Tibial nerve (tissue), 4 donors: Measurements from ENCODE around the gene MRPS18B. TPM values are rescaled to one million over a fixed set of nuclear protein-coding genes. Genes with fewer than 3 reads are reported as not detected.
A peak's percentile ranks its signal among the peaks of the same experiment; 100 is the strongest.
"Not testable (repeated sequence)": the region's sequence is repeated elsewhere in the genome, so short reads cannot be mapped to it uniquely, and the experiment has no call there.

Source experiments
- DNase-seq, 2 donors: peaks; one replicate each; pipeline ENCODE4 v3.0.0-alpha.2; 2019; ENCODE audit warnings: low spot score in 2 of 2
- H3K27ac ChIP-seq, 4 donors: fragments of 200-600 bp; sonication (generic) in 3 of 4; one replicate each; pipeline ENCODE4 v1.5.1; 2017 to 2019; ENCODE audit warnings: mild to moderate bottlenecking in 1 of 4
- H3K27me3 ChIP-seq, 2 donors: fragments of 200-600 bp; sonication (generic) in 1 of 2; one replicate each; pipeline versions ENCODE4 v1.5.1 to v1.6.0; 2017 to 2019
- H3K36me3 ChIP-seq, 3 donors: fragments of 200-600 bp; sonication (generic); one replicate each; pipeline ENCODE4 v1.5.1; 2018 to 2019
- H3K4me1 ChIP-seq, 4 donors: fragments of 200-600 bp; sonication (generic) in 3 of 4; one replicate each; pipeline ENCODE4 v1.5.1; 2017 to 2019
- H3K4me3 ChIP-seq, 4 donors: fragments of 200-600 bp; sonication (generic) in 3 of 4; one replicate each; pipeline ENCODE4 v1.5.1; 2017 to 2019; ENCODE audit warnings: mild to moderate bottlenecking in 1 of 4, moderate library complexity in 1 of 4
- H3K9me3 ChIP-seq, 4 donors: fragments of 200-600 bp; sonication (generic) in 3 of 4; one replicate each; pipeline ENCODE4 v1.5.1; 2017 to 2019
- CTCF ChIP-seq, 5 experiments: fragments of 200-600 bp in 3 of 5; fragments of 450-650 bp in 2 of 5; sonication (generic) in 3 of 5; IDR thresholded peaks; one replicate each; pipeline ENCODE4 v1.5.1; 2016 to 2019; ENCODE audit warnings: antibody characterized with exemption in 5 of 5, mild to moderate bottlenecking in 3 of 5, moderate library complexity in 2 of 5
- EP300 ChIP-seq, 2 donors: sonication (generic); formaldehyde crosslinking; IDR thresholded peaks; one replicate each; pipeline ENCODE4 v1.6.1; 2017; ENCODE audit warnings: antibody characterized with exemption in 2 of 2, mild to moderate bottlenecking in 1 of 2
- POLR2A ChIP-seq, 2 donors: fragments of 450-650 bp; IDR thresholded peaks; one replicate each; pipeline ENCODE4 v1.6.1; 2017; ENCODE audit warnings: antibody characterized with exemption in 2 of 2, mild to moderate bottlenecking in 2 of 2, moderate library complexity in 2 of 2
- WGBS, 2 donors: methylation state at CpG; one replicate each; pipeline ENCODE4 v1.1.5; 2018; 5-methylcytosine and 5-hydroxymethylcytosine counted together
- small RNA-seq: library from RNA; depleted of rRNA; stranded (forward); fragments of <200 nt; gene quantifications from one replicate; pipeline ENCODE3, GENCODE V24; 2016
- total RNA-seq, 4 donors: library from RNA; depleted of rRNA; stranded (reverse); fragments of >200 nt; gene quantifications; one replicate each; pipeline ENCODE4 v1.1.0, GENCODE V29; 2016

The MRPS18B gene
- total RNA-seq, 4 donors from 2014 or later, result 36.9 to 67.7 (median 50.3) TPM

DNA sequence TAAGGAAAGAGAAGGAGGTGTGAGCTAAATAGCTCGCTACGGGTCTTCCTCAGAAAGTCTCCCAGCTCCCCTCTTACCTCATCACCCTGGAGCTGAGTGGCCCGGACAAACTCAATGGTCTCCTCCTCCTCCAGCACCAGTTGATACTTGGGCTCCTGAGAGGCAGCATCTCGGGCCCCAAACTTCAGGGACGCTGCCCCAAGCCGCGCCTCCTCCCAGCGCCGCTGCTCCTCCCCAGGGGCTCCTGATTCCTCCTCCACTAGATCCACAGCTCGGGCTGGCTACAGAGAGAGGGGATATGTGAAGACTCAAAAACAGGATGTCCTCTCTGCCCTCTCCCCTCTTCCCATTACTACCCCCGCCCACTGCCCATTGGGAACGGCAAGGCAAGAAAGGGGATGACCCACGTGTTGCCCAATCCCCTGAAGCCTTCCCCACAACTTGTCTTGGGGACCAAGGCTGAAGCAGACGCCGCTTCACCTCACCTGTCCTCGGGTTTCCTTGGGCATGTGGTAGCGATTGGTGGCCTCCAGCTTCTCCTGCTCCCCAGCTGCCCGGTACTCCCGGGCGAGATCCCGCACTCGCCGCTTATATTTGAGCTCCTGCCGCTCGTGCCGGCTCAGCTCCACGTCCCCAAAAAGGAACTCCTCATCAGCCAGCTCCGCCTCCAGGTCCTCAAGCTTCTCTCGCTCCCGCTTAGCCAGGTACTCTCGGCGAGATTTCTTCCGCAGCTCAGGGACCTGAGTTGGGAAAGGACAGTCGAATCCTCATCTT is 47.5 kb downstream of the MRPS18B start:
- no peak overlapping the region for H3K27ac ChIP-seq
- H3K36me3 ChIP-seq, result peaks cover 4 to 100% (median 31%) of the 10 kb centered on the region in 3 donors
- WGBS, 2 donors, result 91 to 92% methylated on average over 34 of the region's 34 CpGs
- H3K4me3 ChIP-seq, result no peak overlapping the region
- no peak for TF ChIP-seq POLR2A (IDR thresholded peaks at IDR 0.05)
- TF ChIP-seq EP300 (IDR thresholded peaks at IDR 0.05), result no peak
- no peak for TF ChIP-seq CTCF (IDR thresholded peaks at IDR 0.05)
- H3K27me3 ChIP-seq, result no peaks in the 10 kb centered on the region
- peaks cover 0 to 1% (median 0%) of the 10 kb centered on the region in 4 donors for H3K4me1 ChIP-seq
- no peak for DNase-seq
- H3K9me3 ChIP-seq, result no peaks in the 10 kb centered on the region

DNA sequence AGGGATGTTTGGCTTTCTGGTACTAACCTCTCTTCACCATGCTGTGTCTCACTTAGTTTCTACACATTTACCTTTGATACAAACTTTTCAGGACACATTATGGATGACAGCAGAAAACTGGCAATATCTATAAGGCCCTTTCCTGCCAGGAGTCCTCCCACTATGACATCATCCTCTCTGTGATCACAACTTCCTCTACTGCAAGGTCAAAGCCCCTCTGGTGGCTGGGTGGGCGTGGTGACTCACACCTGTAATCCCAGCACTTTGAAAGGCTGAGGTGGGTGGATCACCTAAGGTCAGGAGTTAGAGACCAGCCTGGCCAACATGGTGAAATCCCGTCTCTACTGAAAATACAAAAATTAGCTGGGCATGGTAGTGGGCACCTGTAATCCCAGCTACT is 48.7 kb downstream of the MRPS18B start:
- WGBS, 2 donors, result 80 to 81% methylated on average over 2 of the region's 2 CpGs
- Histone ChIP-seq H3K36me3 (peaks cover 4 to 98% (median 31%) of the 10 kb centered on the region in 3 donors), H3K4me1 (peaks cover 0 to 12% (median 2%) of the 10 kb centered on the region in 4 donors)
- H3K27ac ChIP-seq, H3K4me3 ChIP-seq, DNase-seq, H3K9me3 ChIP-seq, H3K27me3 ChIP-seq: not testable (repeated sequence)

DNA sequence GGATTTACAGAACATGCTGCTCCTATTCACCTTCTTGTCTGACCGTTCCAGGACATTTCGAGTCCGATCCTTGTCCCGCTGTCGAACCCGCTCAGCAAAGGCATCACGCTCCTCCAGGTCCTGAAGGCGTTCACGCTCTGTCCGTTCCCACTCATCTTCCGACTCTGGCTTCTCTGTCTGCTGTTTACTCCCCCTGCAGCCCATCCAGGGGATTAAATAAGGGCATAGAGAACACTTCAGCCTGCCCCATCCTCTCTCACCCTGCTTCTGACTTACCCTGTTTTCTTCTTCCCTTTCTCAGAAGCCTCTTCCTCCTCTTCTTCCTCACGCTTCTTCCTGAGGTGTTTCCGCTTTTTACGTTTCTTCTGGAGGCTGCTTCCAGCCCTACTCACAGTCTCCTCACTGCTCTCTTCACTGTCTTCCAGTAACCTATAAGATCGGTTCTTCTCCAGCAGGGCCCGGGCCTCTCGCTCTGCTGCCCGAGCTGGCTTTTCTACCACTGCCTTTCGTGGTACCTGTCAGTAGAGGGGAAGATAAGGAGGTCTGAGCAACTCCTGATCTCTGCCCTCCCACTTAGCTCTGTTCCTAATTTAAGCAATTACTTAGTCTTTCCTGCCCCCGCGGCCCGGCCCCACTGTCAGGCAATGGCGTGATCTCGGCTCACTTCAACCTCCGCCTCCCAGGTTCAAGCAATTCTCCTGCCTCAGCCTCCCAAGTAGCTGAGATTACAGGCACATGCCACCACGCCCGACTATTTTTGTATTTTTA is 53.3 kb downstream of the MRPS18B start:
- Histone ChIP-seq H3K36me3 (peaks cover 0 to 58% (median 12%) of the 10 kb centered on the region in 3 donors), H3K27ac (no peak overlapping the region), H3K4me1 (peaks cover 0 to 30% (median 10%) of the 10 kb centered on the region in 4 donors), H3K4me3 (no peak overlapping the region), H3K27me3 (no peaks in the 10 kb centered on the region), H3K9me3 (no peaks in the 10 kb centered on the region)
- no peak for TF ChIP-seq POLR2A (IDR thresholded peaks at IDR 0.05)
- TF ChIP-seq EP300 (IDR thresholded peaks at IDR 0.05), result no peak
- no peak for TF ChIP-seq CTCF (IDR thresholded peaks at IDR 0.05)
- WGBS, 2 donors, result 85 to 86% methylated on average over 27 of the region's 27 CpGs
- no peak for DNase-seq

DNA sequence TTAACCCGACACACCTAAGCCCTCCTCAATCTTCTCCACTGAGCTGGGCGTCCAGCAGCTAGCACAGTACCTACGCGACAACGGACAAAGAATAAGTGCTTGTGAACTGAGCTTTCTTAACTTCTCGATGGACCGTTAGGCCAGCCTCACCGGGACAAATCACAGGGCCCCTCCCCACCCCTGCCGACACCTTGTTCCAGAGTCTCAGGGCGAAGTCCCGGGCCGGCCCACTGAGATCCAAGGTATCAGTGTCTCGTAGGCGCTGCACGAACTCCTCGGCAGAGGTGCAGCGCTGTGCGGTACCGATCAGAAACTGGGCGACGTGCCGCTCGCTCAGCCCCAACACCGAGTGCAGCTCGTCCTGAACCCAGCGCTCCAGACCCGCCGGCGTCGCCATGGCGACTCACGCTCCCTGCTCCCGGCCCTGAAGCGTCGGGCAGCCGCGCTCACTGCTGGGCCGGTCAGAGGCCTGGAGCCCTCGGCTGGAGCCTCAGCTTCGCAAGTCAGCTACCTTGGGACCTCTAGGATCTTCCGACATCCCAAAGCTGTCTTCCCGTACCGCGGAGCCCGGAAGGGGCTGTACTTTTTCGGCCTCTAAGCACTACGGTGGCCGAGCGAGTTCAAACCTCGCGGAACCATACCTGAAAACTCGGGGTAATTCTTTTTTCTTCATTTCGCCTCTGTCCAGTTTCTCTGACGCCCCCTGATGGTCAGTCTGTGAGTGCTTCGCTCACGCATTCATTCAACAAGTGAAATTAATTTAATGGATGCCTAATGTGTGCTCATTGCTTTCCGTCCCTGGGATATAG is 55.0 kb downstream of the MRPS18B start, which contains the start of gene DHX16:
TSS of gene DHX16 (minus strand) at position 562 of the 809 bp plus-strand sequence. CDS start at position 397, 165 bp downstream.
- TF ChIP-seq POLR2A (IDR thresholded peaks at IDR 0.05) (peak in 1 of 2 donors; percentile 17), EP300 (IDR thresholded peaks at IDR 0.05) (peak; percentile 85 to 94), CTCF (IDR thresholded peaks at IDR 0.05) (peak; percentile 58 to 92 (median 84))
- Histone ChIP-seq H3K27ac (peak within 1 kb of the TSS; percentile 57 to 85 (median 74)), H3K9me3 (no peaks in the 10 kb centered on the region), H3K4me3 (peak within 1 kb of the TSS; percentile 73 to 87 (median 78)), H3K4me1 (peaks cover 0 to 30% (median 10%) of the 10 kb centered on the region in 4 donors), H3K36me3 (peaks cover 2 to 58% (median 25%) of the 10 kb centered on the region in 3 donors), H3K27me3 (no peaks in the 10 kb centered on the region)
- WGBS, 2 donors, result 1% methylated on average over 31 to 36 of the region's 57 CpGs
- DNase-seq, result peak; percentile 95 to 100

Small RNAs within 50 kb of the gene (small RNA-seq; reads per million reads assigned to genes)
- 4.1 reads per million, percentile 81 among the genes with 10 or more reads in this experiment for gene MIR877

Other genes starting within 250 kb of the MRPS18B start
- gene HLA-E, start 128.3 kb upstream of the MRPS18B start, total RNA-seq, result 100 to 1,000 TPM; 483 to 900 (median 631) TPM
- gene GNL1, start 61.4 kb upstream of the MRPS18B start, total RNA-seq, result 10 to 100 TPM; 38.1 to 45.2 (median 44.3) TPM
- 10 to 100 TPM in 1 of 4 donors, 1 to 10 TPM in 3; 8.0 to 10.3 (median 8.8) TPM for gene PRR3, start 60.5 kb upstream of the MRPS18B start, total RNA-seq
- 10 to 100 TPM; 31.4 to 64.5 (median 36.9) TPM for gene ABCF1, start 46.4 kb upstream of the MRPS18B start, total RNA-seq
- gene PPP1R10, start 597 bp upstream of the MRPS18B start, total RNA-seq, result 10 to 100 TPM; 29.4 to 48.6 (median 39.3) TPM
- 10 to 100 TPM in 1 of 4 donors, 1 to 10 TPM in 3; 5.5 to 18.0 (median 7.7) TPM for gene ATAT1, start 9.0 kb downstream of the MRPS18B start, total RNA-seq
- gene C6orf136, start 29.3 kb downstream of the MRPS18B start, total RNA-seq, result 10 to 100 TPM; 13.5 to 21.4 (median 20.7) TPM
- 10 to 100 TPM; 22.7 to 40.2 (median 29.2) TPM for gene DHX16, start 55.2 kb downstream of the MRPS18B start, total RNA-seq
- 10 to 100 TPM; 26.6 to 48.0 (median 35.5) TPM for gene PPP1R18, start 68.8 kb downstream of the MRPS18B start, total RNA-seq
- gene NRM, start 73.1 kb downstream of the MRPS18B start, total RNA-seq, result 10 to 100 TPM in 1 of 4 donors, 1 to 10 TPM in 3; 6.0 to 13.3 (median 6.9) TPM
- 10 to 100 TPM; 21.3 to 36.0 (median 26.2) TPM for gene MDC1, start 99.4 kb downstream of the MRPS18B start, total RNA-seq
- gene TUBB, start 102.5 kb downstream of the MRPS18B start, total RNA-seq, result 100 to 1,000 TPM; 152 to 218 (median 207) TPM
- 100 to 1,000 TPM in 1 of 4 donors, 10 to 100 TPM in 3; 83.1 to 157 (median 94.6) TPM for gene FLOT1, start 124.8 kb downstream of the MRPS18B start, total RNA-seq
- gene IER3, start 126.7 kb downstream of the MRPS18B start, total RNA-seq, result 10 to 100 TPM in 1 of 4 donors, 1 to 10 TPM in 3; 4.5 to 15.3 (median 8.0) TPM